ENCODE results near the gene WBP1.
A peak's percentile ranks its signal among the peaks of the same experiment; 100 is the strongest.
"Not testable (repeated sequence)": the region's sequence is repeated elsewhere in the genome, so short reads cannot be mapped to it uniquely, and the experiment has no call there.

WBP1 gene

GRCh38 chr2:74472945-74473258 is 14.7 kb downstream of the WBP1 start:
- peaks cover 10% of the 10 kb centered on the region; the same call in 1 of the 2 replicates for H3K4me1 ChIP-seq (ENCODE audit: control insufficient read depth, insufficient read depth, low read length)

GRCh38 chr2:74474481-74474880 is 16.2 kb downstream of the WBP1 start:
- no peaks in the 10 kb centered on the region for H3K27me3 ChIP-seq (ENCODE audit: control insufficient read depth, insufficient read depth, low read length)
- no peaks in the 10 kb centered on the region for H3K9me3 ChIP-seq (ENCODE audit: control insufficient read depth, insufficient read depth, low read length)
- no peak overlapping the region for H3K4me3 ChIP-seq (ENCODE audit: low read depth, low read length)
- peaks cover 31% of the 10 kb centered on the region for H3K36me3 ChIP-seq (ENCODE audit: control insufficient read depth, insufficient read depth, low read length)
- peaks cover 10% of the 10 kb centered on the region; the same call in 1 of the 2 replicates for H3K4me1 ChIP-seq (ENCODE audit: control insufficient read depth, insufficient read depth, low read length)
- no peak overlapping the region for H3K27ac ChIP-seq (ENCODE audit: low read depth, low read length)
- no peak overlapping the region for H3K9ac ChIP-seq (ENCODE audit: low read depth, low read length)

More at GRCh38 chr2:74472945-74473258, 14.7 kb downstream of the WBP1 start:
- Histone ChIP-seq H3K9ac (ENCODE audit: low read depth, low read length) (peak overlapping the region; percentile 81), H3K36me3 (ENCODE audit: control insufficient read depth, insufficient read depth, low read length) (peaks cover 27% of the 10 kb centered on the region), H3K27ac (ENCODE audit: low read depth, low read length) (peak overlapping the region; percentile 95), H3K4me3 (ENCODE audit: low read depth, low read length) (peak overlapping the region; percentile 99), H3K9me3 (ENCODE audit: control insufficient read depth, insufficient read depth, low read length) (no peaks in the 10 kb centered on the region), H3K27me3 (ENCODE audit: control insufficient read depth, insufficient read depth, low read length) (no peaks in the 10 kb centered on the region)

- H3K36me3 ChIP-seq (ENCODE audit: control insufficient read depth, insufficient read depth, low read length): peaks cover 36% of the 10 kb centered on the region
- H3K27ac ChIP-seq (ENCODE audit: low read depth, low read length): no peak overlapping the region
- peaks cover 10% of the 10 kb centered on the region; the same call in 1 of the 2 replicates for H3K4me1 ChIP-seq (ENCODE audit: control insufficient read depth, insufficient read depth, low read length)
- H3K27me3 ChIP-seq (ENCODE audit: control insufficient read depth, insufficient read depth, low read length): no peaks in the 10 kb centered on the region
- H3K4me3 ChIP-seq (ENCODE audit: low read depth, low read length): no peak overlapping the region
- no peaks in the 10 kb centered on the region for H3K9me3 ChIP-seq (ENCODE audit: control insufficient read depth, insufficient read depth, low read length)
- no peak overlapping the region for H3K9ac ChIP-seq (ENCODE audit: low read depth, low read length)
These were observed 16.7 kb downstream of the WBP1 start for GRCh38 chr2:74474899-74475298.

- peaks cover 36% of the 10 kb centered on the region for H3K36me3 ChIP-seq (ENCODE audit: control insufficient read depth, insufficient read depth, low read length)
- H3K27ac ChIP-seq (ENCODE audit: low read depth, low read length): no peak overlapping the region
- H3K9me3 ChIP-seq (ENCODE audit: control insufficient read depth, insufficient read depth, low read length): no peaks in the 10 kb centered on the region
- H3K9ac ChIP-seq (ENCODE audit: low read depth, low read length): no peak overlapping the region
- H3K4me3 ChIP-seq (ENCODE audit: low read depth, low read length): peak overlapping the region; percentile 78
- H3K27me3 ChIP-seq (ENCODE audit: control insufficient read depth, insufficient read depth, low read length): no peaks in the 10 kb centered on the region
- peaks cover 6% of the 10 kb centered on the region for H3K4me1 ChIP-seq (ENCODE audit: control insufficient read depth, insufficient read depth, low read length)
These were observed 23.2 kb downstream of the WBP1 start for GRCh38 chr2:74481431-74481830.

GRCh38 chr2:74481961-74482800 is 23.9 kb downstream of the WBP1 start:
- H3K9ac ChIP-seq (ENCODE audit: low read depth, low read length): peak overlapping the region; percentile 76
- no peaks in the 10 kb centered on the region for H3K9me3 ChIP-seq (ENCODE audit: control insufficient read depth, insufficient read depth, low read length)
- H3K27me3 ChIP-seq (ENCODE audit: control insufficient read depth, insufficient read depth, low read length): no peaks in the 10 kb centered on the region
- H3K4me1 ChIP-seq (ENCODE audit: control insufficient read depth, insufficient read depth, low read length): peaks cover 6% of the 10 kb centered on the region
- H3K36me3 ChIP-seq (ENCODE audit: control insufficient read depth, insufficient read depth, low read length): peaks cover 34% of the 10 kb centered on the region
- peak overlapping the region; percentile 90 for H3K27ac ChIP-seq (ENCODE audit: low read depth, low read length)
- H3K4me3 ChIP-seq (ENCODE audit: low read depth, low read length): peak overlapping the region; percentile 78

- H3K27me3 ChIP-seq (ENCODE audit: control insufficient read depth, insufficient read depth, low read length): no peaks in the 10 kb centered on the region
- peaks cover 6% of the 10 kb centered on the region for H3K4me1 ChIP-seq (ENCODE audit: control insufficient read depth, insufficient read depth, low read length)
- H3K36me3 ChIP-seq (ENCODE audit: control insufficient read depth, insufficient read depth, low read length): peaks cover 29% of the 10 kb centered on the region
- peak within 1 kb of the TSS; percentile 76 for H3K9ac ChIP-seq (ENCODE audit: low read depth, low read length)
- H3K4me3 ChIP-seq (ENCODE audit: low read depth, low read length): peak within 1 kb of the TSS; percentile 78
- no peaks in the 10 kb centered on the region for H3K9me3 ChIP-seq (ENCODE audit: control insufficient read depth, insufficient read depth, low read length)
- H3K27ac ChIP-seq (ENCODE audit: low read depth, low read length): peak within 1 kb of the TSS; percentile 90
These were observed 24.8 kb downstream of the WBP1 start, which contains the start of the genes CCDC142 and TTC31 for GRCh38 chr2:74482801-74483674. Gene CCDC142 (minus strand): TSS chr2:74482998. CDS start chr2:74482837, 161 bp downstream. Gene TTC31 (plus strand): TSS chr2:74483081. CDS start chr2:74483096, 15 bp downstream.

GRCh38 chr2:74483675-74484164 is 25.5 kb downstream of the WBP1 start:
- not testable (repeated sequence) for H3K9me3 ChIP-seq (ENCODE audit: control insufficient read depth, insufficient read depth, low read length); H3K27ac ChIP-seq (ENCODE audit: low read depth, low read length); H3K27me3 ChIP-seq (ENCODE audit: control insufficient read depth, insufficient read depth, low read length); H3K9ac ChIP-seq (ENCODE audit: low read depth, low read length); H3K4me1 ChIP-seq (ENCODE audit: control insufficient read depth, insufficient read depth, low read length)
- Histone ChIP-seq H3K36me3 (ENCODE audit: control insufficient read depth, insufficient read depth, low read length) (peaks cover 29% of the 10 kb centered on the region), H3K4me3 (ENCODE audit: low read depth, low read length) (peak overlapping the region; percentile 78)

- Histone ChIP-seq H3K9ac (ENCODE audit: low read depth, low read length) (no peak overlapping the region), H3K9me3 (ENCODE audit: control insufficient read depth, insufficient read depth, low read length) (no peaks in the 10 kb centered on the region), H3K36me3 (ENCODE audit: control insufficient read depth, insufficient read depth, low read length) (peaks cover 21% of the 10 kb centered on the region), H3K27ac (ENCODE audit: low read depth, low read length) (no peak overlapping the region), H3K4me1 (ENCODE audit: control insufficient read depth, insufficient read depth, low read length) (peaks cover 5% of the 10 kb centered on the region), H3K27me3 (ENCODE audit: control insufficient read depth, insufficient read depth, low read length) (no peaks in the 10 kb centered on the region), H3K4me3 (ENCODE audit: low read depth, low read length) (no peak overlapping the region)
These were observed 27.9 kb downstream of the WBP1 start for GRCh38 chr2:74486141-74486540.

- Histone ChIP-seq H3K27ac (ENCODE audit: low read depth, low read length) (no peak overlapping the region), H3K4me1 (ENCODE audit: control insufficient read depth, insufficient read depth, low read length) (no peaks in the 10 kb centered on the region), H3K9me3 (ENCODE audit: control insufficient read depth, insufficient read depth, low read length) (no peaks in the 10 kb centered on the region), H3K36me3 (ENCODE audit: control insufficient read depth, insufficient read depth, low read length) (peaks cover 44% of the 10 kb centered on the region), H3K27me3 (ENCODE audit: control insufficient read depth, insufficient read depth, low read length) (no peaks in the 10 kb centered on the region), H3K9ac (ENCODE audit: low read depth, low read length) (no peak overlapping the region), H3K4me3 (ENCODE audit: low read depth, low read length) (no peak overlapping the region)
These were observed 30.6 kb downstream of the WBP1 start for GRCh38 chr2:74488643-74489481.

- Histone ChIP-seq H3K4me3 (ENCODE audit: low read depth, low read length) (no peak overlapping the region), H3K27ac (ENCODE audit: low read depth, low read length) (no peak overlapping the region), H3K4me1 (ENCODE audit: control insufficient read depth, insufficient read depth, low read length) (no peaks in the 10 kb centered on the region), H3K27me3 (ENCODE audit: control insufficient read depth, insufficient read depth, low read length) (no peaks in the 10 kb centered on the region), H3K36me3 (ENCODE audit: control insufficient read depth, insufficient read depth, low read length) (peaks cover 50% of the 10 kb centered on the region), H3K9ac (ENCODE audit: low read depth, low read length) (no peak overlapping the region), H3K9me3 (ENCODE audit: control insufficient read depth, insufficient read depth, low read length) (no peaks in the 10 kb centered on the region)
These were observed 31.7 kb downstream of the WBP1 start for GRCh38 chr2:74489906-74490305.
